Measurements from ENCODE around the gene EPHB1. TPM values are rescaled to one million over a fixed set of nuclear protein-coding genes. Genes with fewer than 3 reads are reported as not detected.

The EPHB1 gene
- total RNA-seq, 4 donors from 2014 or later = 0.82 to 2.2 (median 1.2) TPM

- no peak for DNase-seq
- intact Hi-C loops (cut with DNase I; ENCODE audit: low total_unique reads) = no loop called here
- no peaks in the 10 kb centered on the region for H3K27me3 ChIP-seq
- H3K36me3 ChIP-seq = no peaks in the 10 kb centered on the region
- in situ Hi-C loops (cut with MboI; ENCODE audit: low pct_ligation_motif_present in 1 of 4, low pct_unique_long_range_greater_than_20kb in 1 of 4, low sequenced_read_pairs in 3 of 4) = no loop called here
- H3K9me3 ChIP-seq = no peaks in the 10 kb centered on the region
- H3K4me3 ChIP-seq = no peak overlapping the region
- 84 to 100% methylated on average over 2 to 8 of the region's 8 CpGs for WGBS, 2 donors (ENCODE audit: low coverage in 1 of 2)
- TF ChIP-seq EP300 (IDR thresholded peaks at IDR 0.05; ENCODE audit: low read depth) (no peak), POLR2A (IDR thresholded peaks at IDR 0.05) (no peak), POLR2AphosphoS5 (IDR thresholded peaks at IDR 0.05) (no peak), CTCF (IDR thresholded peaks at IDR 0.05) (no peak)
- H3K27ac ChIP-seq = no peak overlapping the region
- H3K4me1 ChIP-seq = no peaks in the 10 kb centered on the region
These were observed 245.5 kb downstream of the EPHB1 start for GRCh38 chr3:135040321-135041240.

- in situ Hi-C loops (cut with MboI; ENCODE audit: low pct_ligation_motif_present in 1 of 4, low pct_unique_long_range_greater_than_20kb in 1 of 4, low sequenced_read_pairs in 3 of 4) (no loop called here), intact Hi-C loops (cut with DNase I; ENCODE audit: low total_unique reads) (no loop called here)
- 68 to 94% methylated on average over 2 of the region's 2 CpGs for WGBS, 2 donors (ENCODE audit: low coverage in 1 of 2)
- H3K4me3 ChIP-seq = no peak overlapping the region
- H3K9me3 ChIP-seq = no peaks in the 10 kb centered on the region
- no peaks in the 10 kb centered on the region for H3K36me3 ChIP-seq
- H3K4me1 ChIP-seq = no peaks in the 10 kb centered on the region
- no peak for TF ChIP-seq CTCF (IDR thresholded peaks at IDR 0.05)
- TF ChIP-seq POLR2A (IDR thresholded peaks at IDR 0.05) = no peak
- TF ChIP-seq POLR2AphosphoS5 (IDR thresholded peaks at IDR 0.05) = no peak
- no peak for TF ChIP-seq EP300 (IDR thresholded peaks at IDR 0.05; ENCODE audit: low read depth)
- H3K27me3 ChIP-seq = no peaks in the 10 kb centered on the region
- no peak for DNase-seq
- H3K27ac ChIP-seq = no peak overlapping the region
These were observed 246.5 kb downstream of the EPHB1 start for GRCh38 chr3:135041601-135042000.

- no peak for TF ChIP-seq EP300 (IDR thresholded peaks at IDR 0.05; ENCODE audit: low read depth)
- no peak for TF ChIP-seq POLR2A (IDR thresholded peaks at IDR 0.05)
- TF ChIP-seq POLR2AphosphoS5 (IDR thresholded peaks at IDR 0.05) = no peak
- no peak for TF ChIP-seq CTCF (IDR thresholded peaks at IDR 0.05)
- no peaks in the 10 kb centered on the region for H3K27me3 ChIP-seq
- H3K27ac ChIP-seq = no peak overlapping the region
- no peaks in the 10 kb centered on the region for H3K4me1 ChIP-seq
- no peak for DNase-seq
- H3K36me3 ChIP-seq = no peaks in the 10 kb centered on the region
- intact Hi-C loops (cut with DNase I; ENCODE audit: low total_unique reads) = no loop called here
- H3K9me3 ChIP-seq = no peaks in the 10 kb centered on the region
- no peak overlapping the region for H3K4me3 ChIP-seq
- WGBS, 2 donors (ENCODE audit: low coverage in 1 of 2) = 67 to 88% methylated on average over 3 to 4 of the region's 4 CpGs
- in situ Hi-C loops (cut with MboI; ENCODE audit: low pct_ligation_motif_present in 1 of 4, low pct_unique_long_range_greater_than_20kb in 1 of 4, low sequenced_read_pairs in 3 of 4) = no loop called here
These were observed 252.0 kb downstream of the EPHB1 start for GRCh38 chr3:135047061-135047460.

- H3K27me3 ChIP-seq = no peaks in the 10 kb centered on the region
- in situ Hi-C loops (cut with MboI; ENCODE audit: low pct_ligation_motif_present in 1 of 4, low pct_unique_long_range_greater_than_20kb in 1 of 4, low sequenced_read_pairs in 3 of 4) = no loop called here
- H3K9me3 ChIP-seq = no peaks in the 10 kb centered on the region
- WGBS, 2 donors (ENCODE audit: low coverage in 1 of 2) = 70 to 73% methylated on average over 2 to 3 of the region's 3 CpGs
- intact Hi-C loops (cut with DNase I; ENCODE audit: low total_unique reads) = no loop called here
- no peak overlapping the region for H3K4me3 ChIP-seq
- H3K27ac ChIP-seq = no peak overlapping the region
- H3K4me1 ChIP-seq = no peaks in the 10 kb centered on the region
- no peaks in the 10 kb centered on the region for H3K36me3 ChIP-seq
- TF ChIP-seq EP300 (IDR thresholded peaks at IDR 0.05; ENCODE audit: low read depth) = no peak
- TF ChIP-seq POLR2A (IDR thresholded peaks at IDR 0.05) = no peak
- no peak for DNase-seq
These were observed 255.5 kb downstream of the EPHB1 start for GRCh38 chr3:135050536-135050935.

Measured in transverse colon (tissue), 4 donors.